GM19025 (cell line): ENCODE results near the gene SETBP1.

Experiments
- ATAC-seq: cut with Tn5 transposase; IDR thresholded peaks from one replicate; pipeline ENCODE4 v1.9.1; 2021; ENCODE audit warnings: mild to moderate bottlenecking, low read depth, moderate library complexity; ENCODE audit not compliant: unreplicated experiment

Gene SETBP1

GRCh38 chr18:44702594-44702993 is 21.9 kb downstream of the SETBP1 start:
- no peak for ATAC-seq

- no peak for ATAC-seq
Observed at GRCh38 chr18:44704135-44704789, 23.6 kb downstream of the SETBP1 start.

DNA sequence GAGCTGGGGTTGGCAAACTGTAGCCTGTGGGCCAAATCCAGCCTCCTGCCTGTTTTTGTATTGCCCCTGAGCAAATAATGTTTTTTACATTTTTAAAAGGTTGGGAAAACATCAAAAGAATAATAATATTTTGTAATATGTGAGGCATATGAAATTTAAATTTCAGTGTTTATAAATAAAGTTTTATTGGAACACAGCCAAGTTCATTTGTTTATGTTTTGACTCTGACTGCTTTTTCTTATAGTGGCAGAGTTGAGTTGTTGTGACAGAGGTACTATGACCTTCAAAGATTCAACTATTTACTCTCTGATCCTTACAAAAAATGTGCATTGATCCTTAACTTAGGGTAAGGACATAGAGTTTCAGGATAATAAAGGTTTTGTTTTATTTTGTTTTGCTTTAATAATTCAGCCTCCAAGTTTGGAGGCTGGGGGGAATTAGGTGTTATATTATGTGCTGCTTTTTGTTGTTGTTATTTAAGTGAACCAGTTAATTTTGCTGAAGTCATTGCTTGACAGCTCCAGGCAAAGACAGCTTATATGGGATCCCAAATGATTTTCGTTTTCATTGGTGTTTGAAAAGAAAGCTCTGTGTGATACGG is 24.5 kb downstream of the SETBP1 start:
- no peak for ATAC-seq

GRCh38 chr18:44708451-44709083 is 27.9 kb downstream of the SETBP1 start:
- ATAC-seq = no peak

DNA sequence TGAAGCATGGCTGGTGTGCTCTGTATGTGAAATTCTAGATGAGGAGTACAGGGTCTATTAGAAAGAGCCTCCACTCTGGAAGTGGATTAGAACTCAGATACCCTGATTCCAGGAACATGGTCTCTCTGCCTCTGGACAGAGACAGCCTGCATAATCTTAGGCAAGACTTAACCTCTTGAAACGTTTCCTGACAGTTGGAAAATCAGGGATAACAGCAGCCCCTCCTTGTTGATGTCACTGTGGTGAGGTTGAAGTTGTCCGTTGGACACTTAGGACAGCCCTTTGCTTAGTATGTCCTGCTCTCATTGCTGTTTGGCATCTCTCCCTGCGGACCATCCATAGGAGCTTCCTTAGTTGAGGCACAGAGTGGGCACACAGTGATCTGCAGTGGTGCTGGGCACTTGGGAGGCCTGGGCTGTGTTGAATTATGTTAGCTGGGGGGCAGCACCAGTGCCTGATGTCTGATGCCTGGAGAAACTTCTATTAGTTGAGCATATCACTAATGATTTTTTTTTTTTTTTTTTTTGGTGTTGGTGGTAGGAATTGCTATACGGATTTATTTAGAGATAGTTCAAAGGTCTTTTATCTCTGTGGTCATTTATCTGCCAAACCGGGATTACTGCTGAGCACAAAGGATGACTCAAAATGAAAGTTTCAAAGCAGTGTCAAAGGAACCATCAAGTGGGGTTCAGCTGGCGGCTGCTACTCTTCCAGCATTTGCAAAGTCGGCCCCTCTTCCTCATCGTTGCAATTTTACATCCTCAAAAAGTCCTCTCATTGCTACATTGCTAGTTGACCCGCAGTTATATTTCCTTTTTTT is 28.8 kb downstream of the SETBP1 start:
- peak; percentile 89 for ATAC-seq

- no peak for ATAC-seq
Observed at GRCh38 chr18:44710931-44711330, 30.2 kb downstream of the SETBP1 start.

DNA sequence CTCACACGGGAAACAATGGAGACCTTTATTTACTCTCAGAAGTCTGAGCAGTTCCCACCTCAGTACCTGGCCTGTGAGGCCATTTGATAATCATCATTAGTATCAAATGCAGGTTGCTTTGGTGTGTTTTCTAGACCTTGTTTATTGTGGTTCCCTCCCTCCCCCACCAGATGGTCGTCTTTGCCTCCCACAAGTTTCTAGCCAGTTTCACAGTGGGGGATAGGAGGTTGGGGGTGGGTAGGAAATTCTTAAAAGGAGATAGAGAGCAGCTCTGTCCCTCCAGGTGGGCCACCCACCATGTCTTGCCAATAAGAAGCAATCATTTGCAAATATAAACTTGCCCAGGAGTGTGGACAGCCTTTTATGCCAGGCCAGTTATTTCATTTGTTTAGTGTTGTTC is 31.3 kb downstream of the SETBP1 start:
- ATAC-seq = no peak

- no peak for ATAC-seq
Observed at GRCh38 chr18:44713435-44713834, 32.7 kb downstream of the SETBP1 start.

DNA sequence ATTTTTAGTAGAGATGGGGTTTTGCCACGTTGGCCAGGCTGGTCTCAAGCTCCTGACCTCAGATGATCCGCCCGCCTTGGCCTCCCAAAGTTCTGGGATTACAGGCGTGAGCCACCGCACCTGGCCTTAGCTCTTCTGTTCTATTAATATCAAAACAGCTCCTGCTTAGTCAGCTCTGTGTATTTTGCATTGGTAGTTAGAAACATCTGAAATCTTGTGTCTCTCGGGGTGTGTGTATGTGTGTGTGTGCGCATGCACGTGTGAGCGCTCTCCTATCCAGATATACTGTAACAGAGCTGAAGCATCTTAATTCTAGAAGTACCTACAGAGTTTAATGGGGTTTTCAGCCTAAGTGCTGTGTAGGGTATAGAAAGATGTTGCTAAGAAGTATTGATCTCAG is 33.7 kb downstream of the SETBP1 start:
- ATAC-seq = no peak

GRCh38 chr18:44715245-44715644 is 34.6 kb downstream of the SETBP1 start:
- no peak for ATAC-seq

GRCh38 chr18:44715842-44716241 is 35.2 kb downstream of the SETBP1 start:
- ATAC-seq = no peak

- ATAC-seq = peak; percentile 40
Observed at GRCh38 chr18:44716697-44717163, 36.0 kb downstream of the SETBP1 start.

- ATAC-seq = no peak
Observed at GRCh38 chr18:44719519-44720060, 38.9 kb downstream of the SETBP1 start.

DNA sequence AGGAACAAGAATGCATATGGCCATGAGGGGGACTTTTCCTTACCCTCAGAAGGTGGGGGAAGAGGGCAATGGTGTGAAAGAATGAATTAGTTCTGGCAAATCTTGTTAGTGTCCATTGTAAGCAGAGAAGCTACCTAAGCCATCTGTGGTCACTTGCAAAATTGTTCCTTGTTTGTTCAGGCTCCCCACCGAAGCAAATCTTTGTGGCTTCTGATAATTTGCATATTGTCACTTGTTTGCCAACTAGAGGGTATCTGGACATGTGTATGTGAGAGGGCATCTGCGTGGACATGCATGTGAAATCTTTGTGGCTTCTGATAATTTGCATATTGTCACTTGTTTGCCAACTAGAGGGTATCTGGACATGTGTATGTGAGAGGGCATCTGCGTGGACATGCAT is 41.1 kb downstream of the SETBP1 start:
- peak; percentile 37 for ATAC-seq

DNA sequence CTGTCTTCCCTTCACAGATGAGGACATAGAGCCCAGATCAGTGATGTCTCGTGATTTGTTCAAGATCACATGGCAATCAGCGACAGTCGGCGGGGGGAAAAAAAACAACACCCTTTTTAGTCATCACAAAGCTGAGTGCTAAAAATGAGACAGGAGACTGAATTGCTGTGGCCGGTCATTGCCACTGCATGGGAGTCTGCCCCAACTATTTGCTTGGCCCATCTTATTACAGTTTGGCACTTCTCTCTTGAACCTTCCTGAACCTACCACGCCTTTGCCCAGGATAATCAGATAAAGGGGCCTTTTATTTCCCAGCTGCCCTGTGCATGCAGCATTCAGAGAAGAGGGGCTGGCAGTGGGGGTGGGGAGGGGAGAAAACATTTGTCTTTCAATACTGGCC is 42.7 kb downstream of the SETBP1 start:
- no peak for ATAC-seq

- no peak for ATAC-seq
Observed at GRCh38 chr18:44724105-44724778, 43.6 kb downstream of the SETBP1 start.

DNA sequence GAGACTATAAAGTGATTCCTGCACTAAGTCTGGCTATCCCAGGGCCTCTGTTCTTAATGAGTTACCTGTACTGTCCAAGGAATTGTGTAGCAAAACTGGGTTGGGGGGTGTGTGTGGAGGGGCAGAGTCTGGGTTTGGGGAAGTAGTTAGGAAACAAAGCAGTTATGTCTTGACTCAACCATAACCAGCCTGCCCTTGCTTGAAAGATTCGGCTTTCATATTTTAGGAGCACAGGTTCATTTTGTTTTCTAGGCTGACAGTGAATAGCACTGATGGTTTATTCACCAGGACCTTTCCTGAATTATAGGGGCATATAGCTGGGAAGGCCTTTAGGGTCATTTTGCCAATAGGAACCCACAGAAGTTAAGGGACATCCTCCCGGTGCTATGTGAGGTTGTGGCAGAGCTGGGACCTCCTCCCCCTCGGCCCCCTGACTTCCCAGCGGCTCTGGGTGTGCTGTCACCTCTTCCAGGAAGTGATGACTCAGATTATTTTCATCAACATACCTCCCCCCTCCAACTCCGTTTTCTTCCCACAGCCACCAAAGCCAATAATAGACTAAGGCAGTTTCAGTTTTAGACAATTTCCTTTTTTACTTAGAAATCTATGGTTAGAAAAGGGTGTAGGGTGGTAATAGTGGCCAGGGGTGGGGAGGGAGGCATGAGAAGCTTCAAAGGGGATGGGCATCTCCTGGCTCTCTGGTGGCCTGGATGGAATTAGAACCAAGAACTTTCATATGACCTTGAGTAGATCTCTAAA is 44.8 kb downstream of the SETBP1 start:
- peak; percentile 48 for ATAC-seq

DNA sequence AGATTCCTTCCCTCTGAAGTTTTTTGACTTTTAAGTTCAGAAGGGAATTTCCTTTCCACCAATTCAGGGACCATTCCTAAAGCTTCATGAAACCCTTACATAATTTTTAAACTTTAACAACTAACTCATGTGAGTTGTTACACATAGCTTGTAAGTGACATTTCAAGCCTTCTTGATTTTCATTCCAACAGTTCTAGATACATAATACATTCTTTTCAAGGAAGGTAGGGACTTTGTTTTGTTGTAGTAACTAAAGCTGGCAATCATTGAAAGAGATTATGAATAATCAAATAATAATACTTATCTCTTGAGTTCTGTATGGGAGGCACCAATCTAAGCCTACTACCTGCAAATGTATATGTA is 45.4 kb downstream of the SETBP1 start:
- no peak for ATAC-seq

GRCh38 chr18:44727291-44727690 is 46.6 kb downstream of the SETBP1 start:
- no peak for ATAC-seq
